Stimulated activated CD4-positive, alpha-beta T cell treated with anti-CD3 and anti-CD28 coated beads, Interleukin-2, amount 100 ng/mL, for 4 hours (primary cell): Measurements from ENCODE around the gene FHIT.
"Not testable (repeated sequence)": the region's sequence is repeated elsewhere in the genome, so short reads cannot be mapped to it uniquely, and the experiment has no call there.

ENCODE experiments used
- DNase-seq: peaks from one replicate; pipeline ENCODE4 v3.0.0-alpha.2; 2020; ENCODE audit warnings: low read depth

The FHIT gene

DNA sequence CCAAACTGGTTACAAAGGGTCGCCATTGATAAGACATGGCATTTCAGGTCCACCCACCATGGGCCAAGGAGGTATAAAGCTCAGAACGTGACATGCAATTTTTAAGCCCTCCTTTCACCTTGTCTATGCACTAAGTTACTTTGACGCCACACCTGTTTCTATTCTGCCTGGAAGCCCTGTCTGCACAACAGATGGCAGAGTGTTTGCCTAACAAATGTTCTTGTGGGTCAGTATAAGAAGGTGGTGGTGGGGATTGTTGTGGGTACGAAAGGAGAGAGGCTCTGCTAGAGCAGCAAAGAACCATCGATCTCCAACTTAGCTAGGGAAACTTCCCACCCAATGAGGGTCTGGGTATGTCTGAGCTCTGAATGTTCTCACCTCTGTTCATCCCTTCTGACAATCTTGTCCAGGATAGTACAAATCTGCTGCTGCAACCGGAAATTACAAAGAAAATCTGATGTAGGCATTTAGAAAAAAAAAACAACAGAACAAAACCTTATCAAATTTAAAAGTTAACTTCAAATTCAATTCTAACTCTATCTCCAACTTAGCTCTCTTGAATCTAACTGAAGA is 1256.4 kb downstream of the FHIT start:
- DNase-seq: no peak

DNA sequence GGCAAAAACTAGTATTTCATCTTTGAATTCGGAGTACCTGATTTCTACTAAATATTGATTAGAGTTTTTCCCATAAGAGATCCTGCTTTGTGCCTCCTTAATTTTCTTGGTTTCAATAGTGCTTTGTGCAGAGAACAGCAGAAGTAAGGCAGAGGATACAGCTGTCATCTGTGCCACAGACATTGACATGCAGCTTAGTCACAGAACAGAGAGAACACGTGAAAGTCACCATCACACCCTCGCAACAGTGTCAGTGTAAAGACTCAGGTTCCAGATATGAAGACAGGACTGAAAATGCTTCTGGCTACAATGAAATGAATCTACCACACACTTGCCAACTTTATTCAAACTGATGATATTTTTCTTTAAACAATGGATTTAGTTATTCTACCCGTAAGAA is 1258.7 kb downstream of the FHIT start:
- DNase-seq: no peak

DNA sequence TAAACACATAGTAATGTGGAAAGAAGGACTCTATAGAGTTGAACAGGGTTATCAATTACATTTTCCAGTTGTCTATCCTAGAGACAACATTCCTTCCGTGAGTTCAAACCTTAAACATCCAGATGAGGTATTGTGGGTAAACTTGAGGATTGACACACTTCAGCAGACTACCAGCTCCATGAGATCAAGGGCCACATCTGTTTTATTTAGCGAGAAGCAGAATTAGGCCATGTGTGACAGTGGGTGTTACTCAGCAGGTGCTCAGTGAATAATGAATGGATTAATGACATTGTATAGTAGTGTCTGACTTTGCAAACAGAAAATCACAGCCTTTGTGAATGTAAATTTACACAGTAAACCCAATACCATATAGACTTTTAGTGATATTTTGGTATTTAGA is 1260.3 kb downstream of the FHIT start:
- DNase-seq: no peak

DNA sequence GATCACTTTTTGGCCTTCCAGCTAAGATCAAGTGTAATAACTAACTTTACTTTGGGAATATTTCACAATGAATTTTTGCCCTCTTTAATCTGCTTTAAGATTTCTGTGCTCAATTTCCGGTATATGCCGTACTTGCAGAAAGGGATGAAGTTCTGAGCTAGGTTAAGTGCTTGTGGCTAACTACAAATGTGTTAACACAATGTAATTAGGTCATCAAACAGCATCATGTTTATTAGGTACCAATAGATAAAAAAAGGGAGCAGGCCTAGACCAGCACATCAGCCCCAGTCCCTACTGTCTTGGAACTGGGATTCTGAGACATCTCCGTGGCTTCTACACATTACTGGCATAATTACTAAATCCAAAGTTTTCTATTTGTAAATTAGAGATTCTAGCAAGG is 1268.7 kb downstream of the FHIT start:
- DNase-seq: no peak

DNA sequence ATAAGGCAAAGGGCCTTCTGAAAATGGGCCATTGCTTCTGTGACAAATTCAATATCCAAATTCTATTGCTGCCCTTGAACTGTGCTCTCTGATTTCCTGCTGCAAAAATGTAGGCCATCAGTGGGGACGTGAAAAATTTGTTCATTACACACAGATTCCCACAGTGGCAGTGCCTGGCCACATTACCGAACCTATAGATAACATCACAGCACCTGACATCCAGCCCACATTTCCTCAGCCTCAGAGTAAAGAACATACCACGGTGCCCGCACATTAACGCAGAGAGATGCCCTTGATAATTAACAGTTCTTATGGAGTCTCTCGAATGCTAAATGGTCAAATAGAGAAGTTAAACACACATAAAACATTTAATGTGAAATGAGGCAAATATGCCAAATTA is 1269.9 kb downstream of the FHIT start:
- DNase-seq: no peak

DNA sequence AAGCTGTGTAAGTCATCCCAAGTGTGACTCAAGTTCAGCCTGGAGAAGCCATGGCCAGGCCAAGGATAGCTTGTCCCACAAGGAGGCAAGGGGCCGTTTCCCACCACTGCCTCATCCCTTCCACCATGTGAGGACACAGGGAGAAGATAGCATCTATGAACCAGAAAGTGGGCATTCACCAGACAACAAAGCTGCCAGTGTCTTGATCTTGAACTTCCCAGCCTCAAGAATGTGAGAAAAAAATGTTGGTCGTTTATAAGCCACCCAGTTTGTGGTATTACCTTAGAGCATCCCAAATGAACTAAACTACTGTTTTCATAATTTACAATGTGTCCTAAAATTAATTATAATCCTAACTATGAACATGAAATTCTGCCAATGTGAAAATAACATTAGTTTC is 1270.7 kb downstream of the FHIT start:
- no peak for DNase-seq

DNA sequence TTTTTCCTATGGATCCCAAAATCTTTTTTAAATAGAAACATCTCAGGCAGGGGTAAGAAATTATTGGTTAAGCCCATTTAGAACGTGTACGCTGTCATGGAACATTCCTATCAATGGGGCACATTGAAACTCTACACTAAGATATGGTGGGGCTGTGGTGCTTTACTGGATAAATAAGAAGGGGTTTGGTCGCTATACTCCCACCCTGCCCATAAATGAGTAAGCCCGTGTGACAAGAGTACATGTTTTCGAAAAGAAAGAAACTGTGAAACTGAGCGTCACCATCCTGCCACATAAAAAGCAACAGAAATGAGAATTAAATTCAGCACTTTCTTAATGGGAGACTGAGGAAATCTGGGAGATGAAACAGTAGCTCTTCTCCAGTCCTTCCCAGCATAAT is 1271.7 kb downstream of the FHIT start:
- no peak for DNase-seq

DNA sequence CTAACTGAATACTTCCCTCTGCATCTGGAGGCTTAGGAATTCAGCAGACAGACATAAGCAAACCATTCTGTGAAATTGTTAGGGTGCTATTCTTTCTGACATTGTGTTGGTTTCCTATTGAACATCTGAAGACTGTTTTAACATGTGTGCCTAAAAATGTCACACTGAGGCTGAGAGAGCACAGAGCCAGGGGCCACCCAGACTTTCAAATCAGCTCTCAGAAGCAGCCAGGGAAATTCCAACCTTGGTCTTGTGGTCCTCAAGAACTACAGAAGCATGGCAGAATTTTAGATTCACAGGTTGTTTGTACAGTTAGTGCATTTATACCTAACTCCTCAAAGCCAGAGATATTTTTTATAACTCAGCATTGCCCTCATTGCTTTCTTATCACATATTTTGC is 1272.3 kb downstream of the FHIT start:
- DNase-seq: no peak

DNA sequence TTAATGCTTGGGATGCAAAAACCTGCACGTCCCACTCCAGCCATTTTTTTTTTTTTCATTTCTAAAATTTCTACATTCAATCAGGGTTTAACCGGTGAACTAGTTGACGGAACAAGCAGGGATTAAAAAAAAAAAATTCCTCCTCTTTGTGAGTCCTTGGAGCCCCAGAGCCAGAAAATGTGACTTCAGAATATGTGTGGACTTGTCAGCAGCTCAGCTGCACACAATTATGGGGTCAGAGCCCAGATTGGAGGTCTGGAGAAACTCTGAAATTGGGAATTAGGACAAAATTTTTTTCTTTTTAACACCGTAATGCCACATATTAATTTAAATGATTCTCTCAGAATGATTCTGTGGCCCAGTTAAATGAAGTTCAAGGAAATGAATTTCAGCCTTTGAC is 1280.5 kb downstream of the FHIT start:
- DNase-seq: no peak

DNA sequence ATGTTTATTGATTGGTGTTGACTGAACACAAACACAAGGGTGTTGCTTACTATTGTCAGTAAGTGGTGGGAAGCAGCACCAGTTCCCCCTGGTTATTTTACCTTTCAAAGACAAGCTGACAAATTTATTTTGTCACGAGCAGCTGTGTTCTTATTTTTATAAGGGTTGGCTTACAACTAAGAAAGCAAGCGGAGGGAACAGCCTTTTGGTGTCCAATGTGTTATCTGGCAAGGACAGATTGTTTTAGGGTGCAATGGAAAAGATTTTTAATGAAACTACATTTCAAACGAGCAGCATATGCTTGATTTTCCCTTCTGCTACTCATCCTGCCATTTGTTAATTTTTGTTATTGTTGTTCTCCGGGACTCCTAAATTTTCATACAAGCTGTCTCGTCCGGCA is 1280.9 kb downstream of the FHIT start:
- no peak for DNase-seq

DNA sequence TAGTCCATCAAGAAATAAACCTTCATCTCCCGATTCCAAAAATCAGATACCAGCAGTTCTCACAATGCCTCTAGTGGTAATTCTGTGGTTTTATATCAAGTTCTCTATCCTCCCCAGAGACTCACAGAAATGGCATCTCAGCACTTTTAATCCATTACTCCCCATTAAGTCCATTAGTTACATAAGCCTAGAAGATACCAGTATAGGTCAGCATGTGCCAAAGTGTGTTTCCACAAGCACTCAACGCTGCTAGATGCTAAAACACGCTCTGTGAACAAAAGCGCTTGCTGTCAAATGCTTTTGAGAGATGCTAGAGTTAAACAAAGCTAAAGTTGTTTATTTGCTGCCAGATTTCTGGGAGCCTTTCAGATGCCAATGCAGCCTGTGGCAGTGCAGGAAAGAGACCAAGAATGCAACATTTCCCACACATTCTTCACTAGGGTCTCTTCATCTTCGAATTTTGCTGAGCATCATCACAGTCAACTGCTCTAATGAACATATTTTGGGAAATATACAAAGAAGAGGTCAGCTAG is 1282.7 kb downstream of the FHIT start:
- DNase-seq: no peak

DNA sequence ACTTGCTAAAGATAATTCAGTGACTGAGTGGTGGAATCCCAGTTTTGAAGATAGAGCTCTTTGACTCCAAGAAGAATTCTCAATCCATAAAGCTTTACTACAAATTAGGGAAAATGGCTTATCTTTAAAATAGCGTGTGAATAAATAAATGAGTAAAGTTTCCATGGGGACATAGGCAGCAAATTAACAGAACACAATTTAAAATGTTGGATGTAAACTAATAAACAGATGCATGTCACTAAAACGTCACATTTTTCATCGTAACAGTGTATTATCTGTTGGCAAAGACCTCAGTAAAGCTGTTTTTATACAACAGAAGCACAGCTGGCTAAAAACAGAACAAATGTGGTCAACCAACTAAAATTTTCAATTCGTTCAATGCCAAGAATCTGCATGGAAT is 1287.6 kb downstream of the FHIT start:
- no peak for DNase-seq

DNA sequence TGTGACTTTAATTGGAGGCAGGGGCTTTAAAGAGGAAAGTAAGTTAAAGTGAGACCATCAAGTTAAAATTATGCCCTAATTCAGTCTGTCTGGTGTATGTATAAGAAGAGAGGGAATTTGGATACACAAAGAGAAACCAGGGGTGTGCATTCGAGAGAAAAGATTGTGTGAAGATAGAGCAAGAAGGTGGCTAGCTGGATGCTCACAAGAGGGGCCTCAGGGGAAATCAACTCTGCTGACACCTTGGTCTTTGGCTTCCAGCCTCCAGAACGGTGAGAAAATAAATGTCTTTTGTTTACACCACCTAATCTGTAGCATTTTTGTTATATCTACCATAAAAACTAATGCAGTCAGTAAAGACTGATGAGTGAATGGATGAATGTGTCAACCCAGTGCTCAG is 1294.1 kb downstream of the FHIT start:
- no peak for DNase-seq

DNA sequence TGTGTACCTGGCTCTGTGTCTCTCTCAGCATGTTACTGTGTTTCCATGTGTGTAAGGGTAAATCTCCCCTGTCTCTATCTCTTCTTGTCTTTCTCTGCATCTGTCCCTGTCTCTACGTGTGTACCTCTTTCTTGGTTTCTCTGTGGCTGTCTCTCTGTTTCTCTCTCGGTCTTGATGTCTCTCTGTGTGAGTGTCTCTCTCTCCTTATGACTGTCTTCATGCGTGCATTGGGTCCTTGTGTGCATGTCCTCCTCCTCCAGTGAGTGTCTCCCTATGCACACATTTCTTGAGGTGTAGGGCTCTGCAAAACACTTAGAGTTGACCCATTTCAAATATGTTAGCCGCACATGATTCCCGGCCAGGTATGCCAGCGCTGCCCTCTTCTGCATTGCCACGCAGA is 1298.1 kb downstream of the FHIT start:
- no peak for DNase-seq

DNA sequence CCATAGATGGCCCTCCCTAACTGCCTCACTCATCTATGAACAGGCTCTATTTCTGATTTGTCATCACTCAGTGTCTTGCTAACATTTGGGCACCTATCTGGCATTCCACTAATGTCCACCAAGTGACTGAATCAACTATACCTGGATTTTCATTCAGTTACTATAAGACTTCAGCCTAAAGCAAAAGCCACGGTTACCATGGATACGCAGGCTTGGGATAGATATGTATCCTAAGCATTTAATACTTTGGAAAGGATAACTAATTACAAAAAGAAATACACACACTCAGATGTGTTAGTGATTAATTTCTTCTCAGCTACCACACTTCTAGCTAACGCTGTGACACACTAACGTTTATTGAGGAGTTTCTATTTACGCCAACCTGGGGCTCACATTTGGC is 1301.9 kb downstream of the FHIT start:
- no peak for DNase-seq

DNA sequence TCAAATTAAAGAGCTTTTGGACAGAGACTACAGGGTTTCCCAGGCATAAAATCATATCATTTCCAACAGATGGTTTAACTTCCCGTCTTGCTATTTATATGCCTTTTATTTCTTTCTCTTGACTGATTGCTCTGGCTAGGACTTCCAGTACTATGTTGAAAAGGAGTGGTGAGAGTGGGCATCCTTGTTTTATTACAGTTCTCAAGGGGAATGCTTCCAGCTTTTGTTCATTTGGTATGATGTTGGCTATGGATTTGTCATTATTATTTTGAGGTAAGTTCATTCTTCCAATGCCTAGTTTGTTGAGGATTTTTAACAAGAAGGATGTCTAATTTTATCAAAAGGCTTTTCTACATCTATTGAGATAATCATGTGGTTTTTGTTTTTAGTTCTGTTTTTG is 1304.9 kb downstream of the FHIT start:
- no peak for DNase-seq

DNA sequence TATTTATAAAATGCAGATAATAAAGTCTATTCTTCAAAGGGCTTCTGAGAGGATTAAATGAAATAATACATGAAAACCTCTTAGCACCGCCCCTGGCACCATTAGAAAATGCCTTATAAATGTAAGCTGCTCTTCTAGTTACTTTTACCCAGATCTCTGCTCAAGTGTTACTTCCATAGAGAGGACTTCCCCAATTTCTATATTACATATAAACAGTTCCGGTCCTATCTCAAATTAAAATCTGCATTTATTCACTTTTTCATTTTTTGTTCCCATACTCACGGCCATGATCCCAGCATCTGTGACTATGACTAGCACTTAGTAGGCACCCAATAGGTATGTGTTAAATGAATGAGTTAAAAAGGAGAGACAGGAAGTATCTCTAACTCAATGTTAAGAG is 1310.5 kb downstream of the FHIT start:
- DNase-seq: no peak

DNA sequence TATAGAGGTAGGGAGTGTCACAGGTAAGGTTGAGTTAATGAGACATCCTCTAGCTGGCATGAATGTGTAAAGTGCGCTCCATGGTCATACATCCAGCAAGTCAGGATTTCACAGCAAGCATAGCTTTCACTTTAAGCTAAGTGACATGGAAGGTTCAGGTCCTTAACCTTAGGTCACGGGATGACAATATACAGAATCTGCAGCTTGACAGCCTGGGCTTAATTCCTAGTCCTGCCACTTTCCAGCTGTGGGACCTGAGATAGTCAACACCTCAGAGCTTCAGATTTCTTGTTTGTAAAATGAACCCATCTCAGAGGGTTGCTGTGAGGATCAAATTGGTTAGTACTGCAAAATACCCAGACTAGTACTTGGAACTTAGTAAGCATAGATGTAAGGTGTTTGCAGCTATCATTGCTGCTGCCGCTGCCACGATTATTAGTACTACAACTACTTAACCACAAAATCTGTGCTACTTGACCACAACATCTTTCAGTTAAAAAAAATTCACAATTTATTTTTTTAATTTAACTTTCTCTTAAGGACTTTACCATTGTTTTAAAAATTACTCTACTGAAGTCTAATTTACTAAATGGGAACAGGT is 1311.3 kb downstream of the FHIT start:
- no peak for DNase-seq

DNA sequence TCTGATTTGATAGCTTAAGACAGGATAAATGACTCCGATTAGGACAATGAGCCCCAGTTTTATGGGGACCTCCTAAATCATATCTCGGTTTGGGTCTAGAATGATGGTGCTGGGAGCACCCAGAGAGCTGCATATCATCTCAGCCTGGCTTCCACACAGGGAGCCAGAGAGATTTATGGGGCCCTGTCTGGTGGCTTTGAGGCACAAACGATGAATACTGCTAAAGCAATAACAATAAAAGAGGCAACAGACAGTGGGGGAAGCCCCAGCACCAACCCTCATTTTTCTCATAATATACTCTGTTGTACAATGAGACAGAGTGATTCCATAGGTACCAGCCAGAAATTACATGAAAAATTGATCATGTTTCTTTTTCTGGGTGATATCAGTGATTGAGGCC is 1312.4 kb downstream of the FHIT start:
- DNase-seq: no peak

DNA sequence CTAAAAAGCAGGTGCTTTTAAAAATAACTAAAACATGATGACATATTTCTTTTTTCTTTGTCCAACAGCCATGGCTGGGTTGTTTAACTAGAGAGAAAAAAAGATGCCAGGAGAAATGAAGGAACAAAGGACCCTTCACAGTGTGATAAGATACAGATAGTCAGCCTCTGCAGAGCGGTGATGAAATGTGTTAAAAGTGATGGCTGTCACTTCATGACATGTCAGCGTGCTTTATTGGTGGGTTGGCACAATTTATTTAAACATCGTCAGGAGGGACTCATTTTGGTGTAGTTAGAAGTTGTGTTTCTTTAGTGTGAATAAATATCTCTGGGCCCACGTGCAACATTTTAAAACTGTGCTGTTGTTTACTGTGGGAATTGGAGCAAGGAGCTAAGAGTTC is 1314.1 kb downstream of the FHIT start:
- no peak for DNase-seq

DNA sequence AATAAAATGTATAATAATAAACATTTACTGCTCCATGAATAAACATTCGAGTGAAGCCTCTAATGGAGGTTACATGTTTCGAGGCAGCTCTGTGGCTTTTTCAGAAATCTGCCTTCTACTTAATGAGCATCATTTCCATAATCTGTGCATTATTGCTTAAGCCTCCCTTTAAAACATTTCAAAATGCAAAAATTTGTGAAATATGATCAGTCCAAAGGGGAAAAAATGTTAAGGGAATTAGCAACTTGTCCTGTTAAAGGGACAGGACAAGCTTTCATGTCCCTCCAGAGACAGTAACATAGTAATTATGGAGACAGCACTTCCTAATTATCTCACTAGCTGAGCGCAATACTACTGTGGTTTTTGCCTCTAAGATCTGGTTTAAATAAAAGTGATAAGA is 1314.8 kb downstream of the FHIT start:
- DNase-seq: no peak

DNA sequence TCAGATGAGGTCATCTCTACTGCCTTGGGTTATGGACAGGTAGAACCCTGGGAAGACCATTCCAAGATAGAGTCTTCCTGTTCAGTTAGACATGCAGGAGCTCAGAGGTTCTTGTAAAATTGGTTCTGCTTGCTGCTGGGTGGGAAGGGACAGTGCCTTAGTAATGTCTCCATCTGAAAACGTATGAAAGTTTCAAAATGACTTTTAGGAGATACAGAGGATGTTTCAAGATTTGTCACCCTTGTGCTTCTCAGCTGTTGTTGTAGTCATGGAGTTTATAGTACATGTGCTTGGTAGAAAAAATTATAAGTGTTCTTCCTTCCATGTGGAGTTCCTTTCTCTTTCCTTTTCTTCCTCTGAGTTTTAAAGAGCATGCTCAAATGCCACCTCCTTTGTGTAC is 1316.2 kb downstream of the FHIT start:
- no peak for DNase-seq

DNA sequence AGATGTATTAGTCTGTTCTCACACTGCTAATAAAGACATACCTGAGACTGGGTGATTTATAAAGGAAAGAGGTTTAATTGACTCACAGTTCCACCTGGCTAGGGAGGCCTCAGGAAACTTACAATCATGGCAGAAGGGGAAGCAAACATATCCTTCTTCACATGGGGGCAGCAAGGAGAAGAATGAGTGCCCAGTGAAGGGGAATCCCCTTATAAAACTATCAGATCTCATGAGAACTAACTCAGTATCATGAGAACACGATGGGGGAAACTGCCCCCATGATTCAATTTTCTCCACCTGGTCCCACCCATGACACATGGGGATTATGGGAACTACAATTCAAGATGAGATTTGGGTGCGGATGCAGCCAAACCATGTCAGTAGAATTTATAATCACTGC is 1316.7 kb downstream of the FHIT start:
- not testable (repeated sequence) for DNase-seq

DNA sequence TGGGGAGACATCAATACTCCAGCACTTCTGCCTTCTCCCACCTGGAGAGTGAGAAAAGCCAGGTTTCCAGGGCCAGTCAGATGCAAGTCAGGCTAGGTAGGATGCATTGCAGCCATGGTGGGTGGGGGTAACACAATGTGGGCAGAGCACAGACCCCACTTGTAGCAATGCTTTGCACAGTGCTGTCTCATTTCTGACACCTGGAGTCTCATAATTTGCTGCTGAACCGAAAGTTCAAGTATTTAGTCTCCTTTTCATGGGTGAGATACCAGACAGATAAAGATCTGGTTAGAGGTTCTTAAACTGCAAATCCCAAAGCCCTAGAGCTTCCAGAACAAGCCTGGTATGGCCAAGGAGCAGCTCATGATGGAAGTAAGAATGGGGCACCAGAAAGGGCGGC is 1321.1 kb downstream of the FHIT start:
- DNase-seq: no peak
